Activated naive CD4-positive, alpha-beta T cell treated with anti-CD3 and anti-CD28 coated beads, Interleukin-2, amount 50 U/mL, for 16 hours (primary cell): ENCODE results near the gene TSPYL2.

Source experiments
- DNase-seq: peaks from one replicate; pipeline ENCODE4 v3.0.0-alpha.2; 2020

The TSPYL2 gene

DNA sequence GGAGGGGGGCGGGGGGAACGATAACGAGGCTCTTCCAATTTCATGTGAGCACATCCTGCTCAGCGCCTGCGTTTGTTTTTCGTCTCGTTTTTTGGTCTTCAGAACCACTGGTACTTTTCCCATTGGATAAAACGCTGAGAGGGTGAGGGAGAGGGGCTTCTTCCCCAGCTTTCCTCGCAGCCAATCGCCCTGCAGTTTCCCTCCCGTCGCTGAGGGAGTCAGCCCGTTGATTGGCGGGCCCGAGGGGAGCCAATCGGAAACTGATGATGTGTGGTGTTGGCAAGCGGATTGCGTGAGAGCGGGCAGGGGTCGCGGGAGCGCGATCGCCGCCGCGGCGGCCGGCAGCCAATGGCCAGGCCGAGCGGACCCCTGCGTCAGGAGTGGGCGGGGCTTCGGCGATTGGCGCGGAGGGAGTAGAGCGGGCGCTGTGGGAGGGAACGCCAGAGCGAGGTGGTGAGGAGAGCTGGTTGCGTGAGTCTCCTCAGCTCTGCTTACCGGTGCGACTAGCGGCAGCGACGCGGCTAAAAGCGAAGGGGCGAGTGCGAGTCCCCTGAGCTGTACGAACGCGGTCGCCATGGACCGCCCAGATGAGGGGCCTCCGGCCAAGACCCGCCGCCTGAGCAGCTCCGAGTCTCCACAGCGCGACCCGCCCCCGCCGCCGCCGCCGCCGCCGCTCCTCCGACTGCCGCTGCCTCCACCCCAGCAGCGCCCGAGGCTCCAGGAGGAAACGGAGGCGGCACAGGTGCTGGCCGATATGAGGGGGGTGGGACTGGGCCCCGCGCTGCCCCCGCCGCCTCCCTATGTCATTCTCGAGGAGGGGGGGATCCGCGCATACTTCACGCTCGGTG lies at the start of gene TSPYL2:
TSS of gene TSPYL2 (plus strand) at position 443 of the 848 bp plus-strand sequence. CDS start at position 575, 132 bp downstream.
- peak; percentile 94 for DNase-seq

DNA sequence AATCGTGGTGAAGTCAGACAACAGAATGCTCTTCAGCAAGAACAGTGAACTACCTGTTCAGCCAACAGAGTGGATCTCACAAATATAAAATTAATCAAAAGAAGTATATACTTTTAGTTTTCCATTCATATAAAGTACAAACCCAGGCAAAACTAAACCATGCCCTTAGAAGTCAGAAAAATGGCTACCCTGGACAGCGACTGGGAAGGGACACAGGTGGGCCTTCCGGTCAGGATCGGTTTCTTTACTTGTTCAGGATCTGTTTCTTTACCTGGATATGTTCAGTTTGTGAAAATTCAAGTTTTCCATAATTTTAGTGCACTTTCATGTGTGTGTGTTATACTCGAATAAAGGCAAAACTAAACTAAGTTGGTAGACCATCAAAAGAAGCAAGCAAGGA lies 46.0 kb upstream of the TSPYL2 start:
- no peak for DNase-seq

DNA sequence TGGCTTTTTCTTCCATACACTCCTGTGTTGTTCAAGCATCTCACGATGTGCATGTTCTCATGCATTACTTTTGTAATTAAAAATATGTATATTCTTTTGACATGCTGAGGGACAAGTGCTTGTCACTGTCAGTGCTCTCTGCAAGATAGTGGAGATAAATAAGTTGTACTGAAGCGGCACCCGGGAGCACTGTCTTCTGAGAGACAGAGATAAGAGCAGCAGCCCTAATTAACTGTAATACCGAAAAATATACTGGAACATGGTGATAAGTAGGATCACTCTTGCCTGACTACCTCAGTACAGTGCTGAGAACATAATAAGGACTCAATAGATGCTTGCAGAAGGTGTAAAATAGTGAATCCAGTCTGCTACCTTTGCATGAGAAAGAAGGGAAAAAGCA lies 42.9 kb upstream of the TSPYL2 start:
- no peak for DNase-seq

GRCh38 chrX:53044995-53045394 lies 37.2 kb upstream of the TSPYL2 start:
- DNase-seq = no peak

- DNase-seq = no peak
Observed at GRCh38 chrX:53047228-53047627, 34.9 kb upstream of the TSPYL2 start.

- no peak for DNase-seq
Observed at GRCh38 chrX:53048169-53049126, 33.7 kb upstream of the TSPYL2 start, which contains the start of gene GPR173. Gene GPR173 (plus strand): TSS chrX:53048789. CDS start chrX:53076622, 27,833 bp downstream.

DNA sequence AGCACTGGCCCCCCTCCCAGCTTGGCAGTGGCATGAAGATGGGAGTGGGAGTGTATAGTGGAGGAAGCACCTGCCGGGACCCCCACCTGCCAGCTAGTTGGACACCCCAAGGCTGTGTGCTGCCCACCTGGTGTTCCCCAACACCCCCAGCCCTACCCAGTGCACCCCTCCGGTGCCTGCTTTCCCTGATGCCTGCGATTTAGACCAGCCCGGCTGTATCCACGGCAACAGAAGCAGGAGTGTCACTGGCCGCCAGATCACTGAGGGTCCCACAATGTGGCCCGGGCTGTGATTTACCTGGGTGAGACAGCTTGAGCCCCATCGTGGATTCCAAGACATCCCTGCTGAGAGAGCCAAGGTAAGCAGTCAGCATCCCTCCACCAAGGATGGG lies 33.0 kb upstream of the TSPYL2 start:
- DNase-seq = no peak

GRCh38 chrX:53050841-53051240 lies 31.3 kb upstream of the TSPYL2 start:
- DNase-seq = no peak

DNA sequence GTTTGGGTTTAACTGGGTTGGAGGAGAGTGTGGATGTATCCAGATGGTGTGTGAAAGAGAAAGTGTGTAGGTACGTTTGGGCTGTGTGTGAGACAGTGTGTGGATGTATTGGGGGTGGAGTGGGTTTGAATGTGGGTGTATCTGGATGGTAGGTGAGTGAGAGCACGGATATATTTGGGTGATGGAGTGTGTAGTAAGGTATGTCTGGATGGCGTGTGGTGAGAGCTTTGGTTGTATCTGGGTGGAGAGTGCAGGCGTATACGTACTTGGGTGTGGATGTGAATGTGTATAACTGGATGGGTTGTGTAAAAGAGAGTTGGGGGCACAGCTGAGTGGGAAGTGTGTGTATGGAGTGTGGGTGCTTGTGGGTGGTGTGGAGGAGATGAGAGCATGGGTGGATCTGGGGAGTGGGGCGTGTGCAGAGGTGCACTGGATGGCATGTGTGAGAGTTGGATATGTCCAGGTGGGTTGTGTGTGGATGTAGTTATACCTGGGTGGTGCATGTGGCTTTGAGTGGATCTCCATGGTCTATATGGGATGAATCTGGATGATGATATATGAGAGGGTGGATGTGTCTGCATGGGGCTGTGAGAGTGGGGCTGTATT lies 26.8 kb upstream of the TSPYL2 start:
- no peak for DNase-seq

GRCh38 chrX:53056292-53056691 lies 25.9 kb upstream of the TSPYL2 start:
- DNase-seq = no peak

- no peak for DNase-seq
Observed at GRCh38 chrX:53065104-53065503, 17.1 kb upstream of the TSPYL2 start.

- DNase-seq = no peak
Observed at GRCh38 chrX:53071064-53071463, 11.1 kb upstream of the TSPYL2 start.

- DNase-seq = peak; percentile 64
Observed at GRCh38 chrX:53071604-53072417, 10.4 kb upstream of the TSPYL2 start.

GRCh38 chrX:53072418-53073114 lies 9.6 kb upstream of the TSPYL2 start:
- no peak for DNase-seq

DNA sequence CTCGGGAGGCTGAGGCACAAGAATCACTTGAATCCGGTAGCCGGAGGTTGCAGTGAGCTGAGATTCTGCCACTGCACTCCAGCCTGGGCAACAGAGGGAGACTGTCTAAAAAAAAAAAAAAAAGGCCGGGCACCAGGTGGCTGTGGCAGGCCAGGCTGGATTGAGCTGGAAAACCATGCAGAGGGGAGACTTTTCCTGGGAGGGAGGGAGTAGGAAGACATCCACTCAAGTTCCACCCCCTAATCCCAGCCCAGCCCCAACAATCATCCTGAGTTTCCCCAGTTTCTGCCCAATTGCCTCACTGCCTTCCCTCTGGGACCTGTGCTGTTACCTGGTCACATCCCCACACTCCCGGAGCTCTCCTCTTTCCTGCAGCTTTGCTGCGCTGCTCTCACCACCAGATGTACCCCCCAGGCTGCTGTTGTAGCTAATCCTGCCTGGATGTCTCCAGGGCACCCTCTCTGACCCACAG lies 9.0 kb upstream of the TSPYL2 start:
- DNase-seq = no peak

DNA sequence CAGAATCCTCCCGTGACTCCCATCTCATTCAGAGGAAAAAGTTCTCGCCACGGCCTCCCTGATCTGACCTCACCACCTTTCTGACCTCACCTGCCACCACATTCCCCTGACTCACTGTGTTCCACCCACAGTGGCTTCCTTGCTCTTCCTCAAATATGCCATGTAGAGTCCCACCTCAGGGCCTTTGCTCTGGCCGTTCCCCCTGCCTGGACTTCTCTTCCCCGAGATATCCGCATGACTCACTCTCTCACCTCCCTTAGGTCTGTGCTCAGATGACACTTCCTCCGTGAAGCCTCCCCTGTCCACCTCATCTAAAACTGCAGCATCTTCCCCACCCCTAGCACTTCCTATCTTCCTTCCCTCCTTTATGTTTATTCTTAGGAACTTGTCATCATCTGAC lies 7.2 kb upstream of the TSPYL2 start:
- no peak for DNase-seq

DNA sequence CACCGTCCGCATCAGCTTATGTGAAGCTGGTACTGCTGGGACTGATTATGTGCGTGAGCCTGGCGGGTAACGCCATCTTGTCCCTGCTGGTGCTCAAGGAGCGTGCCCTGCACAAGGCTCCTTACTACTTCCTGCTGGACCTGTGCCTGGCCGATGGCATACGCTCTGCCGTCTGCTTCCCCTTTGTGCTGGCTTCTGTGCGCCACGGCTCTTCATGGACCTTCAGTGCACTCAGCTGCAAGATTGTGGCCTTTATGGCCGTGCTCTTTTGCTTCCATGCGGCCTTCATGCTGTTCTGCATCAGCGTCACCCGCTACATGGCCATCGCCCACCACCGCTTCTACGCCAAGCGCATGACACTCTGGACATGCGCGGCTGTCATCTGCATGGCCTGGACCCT lies 5.5 kb upstream of the TSPYL2 start:
- no peak for DNase-seq

- DNase-seq = no peak
Observed at GRCh38 chrX:53077207-53078197, 4.7 kb upstream of the TSPYL2 start.

DNA sequence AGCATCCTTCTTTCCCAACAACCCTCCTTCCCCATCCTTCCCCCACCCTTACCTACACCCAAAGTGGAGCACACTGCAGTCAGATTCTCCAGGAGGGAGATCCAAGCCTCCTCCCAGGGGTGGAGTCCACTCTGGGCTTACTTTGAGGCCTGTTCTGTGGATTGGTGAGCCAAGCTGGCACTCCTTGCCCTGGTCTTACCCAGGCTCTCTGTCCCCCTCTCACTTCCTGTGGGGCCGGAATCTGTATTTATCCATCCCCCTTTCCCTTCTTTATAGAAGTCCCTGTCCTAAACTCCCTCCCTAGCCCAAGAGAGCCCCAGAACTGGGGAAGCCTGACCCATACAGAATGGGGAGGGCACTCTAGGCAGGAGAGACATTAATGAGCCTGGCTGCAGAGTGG lies 3.2 kb upstream of the TSPYL2 start:
- no peak for DNase-seq
